Measurements from ENCODE around the gene TCF7L2.
"Not testable (repeated sequence)": the region's sequence is repeated elsewhere in the genome, so short reads cannot be mapped to it uniquely, and the experiment has no call there.

The TCF7L2 gene

DNA sequence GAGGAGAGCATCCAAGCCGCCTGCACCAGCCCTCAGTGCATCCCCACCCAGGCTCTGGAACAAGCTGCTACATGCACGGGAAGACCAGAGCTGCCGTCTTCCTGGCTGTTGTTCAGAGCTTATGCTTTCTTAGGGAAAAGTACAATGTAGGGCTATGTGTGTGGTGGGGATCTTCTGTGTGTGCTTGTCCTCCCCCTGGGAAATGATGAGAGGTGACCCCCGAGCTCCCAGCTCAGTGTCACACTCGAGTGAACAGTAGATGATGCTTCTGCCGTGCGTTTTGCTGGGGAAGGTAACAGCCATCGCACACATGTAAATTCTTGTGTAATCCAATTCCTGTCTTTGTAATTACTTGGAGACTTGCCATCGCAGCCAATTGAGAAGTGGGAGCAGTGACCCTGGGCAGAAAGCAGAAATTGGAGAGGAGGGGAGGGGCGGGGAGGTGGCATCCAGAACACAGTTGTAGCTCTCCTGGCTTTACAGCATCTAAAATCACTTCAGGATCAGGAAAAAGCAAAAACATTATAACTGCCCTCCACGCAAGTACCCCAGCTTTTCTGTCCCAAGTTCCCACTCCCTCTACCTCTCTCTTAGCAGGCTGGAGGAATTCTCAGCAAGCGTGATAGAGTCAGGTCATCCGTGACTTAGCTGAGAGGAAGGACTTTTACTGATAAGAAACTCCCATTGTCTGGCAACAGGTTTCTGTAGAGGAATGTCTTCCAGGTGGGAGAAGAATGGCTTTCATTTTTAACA lies 149.6 kb downstream of the TCF7L2 start:
- no peak for DNase-seq

DNA sequence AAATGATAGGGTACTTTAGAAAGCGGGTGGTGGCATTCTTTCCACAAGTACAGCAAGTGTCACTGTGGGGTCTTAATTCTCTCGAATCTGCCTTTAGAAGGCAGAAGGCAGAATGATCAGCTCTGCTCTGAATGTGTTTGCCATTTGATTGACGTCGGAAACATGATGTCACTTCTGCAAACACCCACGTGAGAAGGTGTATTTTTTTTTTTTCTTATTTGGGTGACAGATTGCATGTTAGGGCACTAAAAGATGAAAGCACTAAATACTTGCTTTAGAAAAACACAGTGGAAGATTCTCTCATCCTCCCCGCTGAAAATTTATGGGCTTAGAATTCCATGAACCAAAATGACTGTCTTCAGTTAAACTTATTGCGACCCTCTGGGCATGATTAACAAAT lies 150.2 kb downstream of the TCF7L2 start:
- DNase-seq, result no peak

GRCh38 chr10:113103131-113103840 lies 153.2 kb downstream of the TCF7L2 start:
- DNase-seq, result no peak

- DNase-seq, result no peak
Observed at GRCh38 chr10:113104047-113104446, 154.0 kb downstream of the TCF7L2 start.

GRCh38 chr10:113108194-113108835 lies 158.3 kb downstream of the TCF7L2 start:
- peak; percentile 1 for DNase-seq

- DNase-seq, result no peak
Observed at GRCh38 chr10:113108948-113109347, 158.9 kb downstream of the TCF7L2 start.

GRCh38 chr10:113109482-113109881 lies 159.4 kb downstream of the TCF7L2 start:
- not testable (repeated sequence) for DNase-seq

GRCh38 chr10:113111260-113111659 lies 161.2 kb downstream of the TCF7L2 start:
- no peak for DNase-seq

- DNase-seq, result no peak
Observed at GRCh38 chr10:113111900-113112853, 162.1 kb downstream of the TCF7L2 start.

- DNase-seq, result no peak
Observed at GRCh38 chr10:113113241-113113640, 163.2 kb downstream of the TCF7L2 start.

GRCh38 chr10:113113918-113114317 lies 163.9 kb downstream of the TCF7L2 start:
- no peak for DNase-seq

DNA sequence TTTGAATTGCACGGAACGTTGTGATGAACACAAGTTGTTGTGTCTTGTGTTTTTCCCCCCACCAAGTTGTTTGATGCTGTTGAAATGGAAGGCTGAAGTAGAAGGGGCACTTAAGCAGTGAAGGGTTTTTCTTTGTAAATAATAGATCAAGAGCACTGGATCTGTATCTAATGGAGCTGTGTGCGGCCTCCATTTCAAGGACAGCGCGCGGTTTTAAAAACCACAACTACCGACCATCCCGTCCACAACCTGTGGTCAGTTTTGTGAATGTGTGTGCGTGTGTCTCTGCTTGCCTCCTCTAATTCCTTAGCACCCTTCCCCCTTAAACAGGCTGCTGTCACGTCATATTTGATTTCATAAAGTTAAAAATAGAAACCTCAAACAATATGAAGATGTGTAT lies 165.5 kb downstream of the TCF7L2 start:
- no peak for DNase-seq

DNA sequence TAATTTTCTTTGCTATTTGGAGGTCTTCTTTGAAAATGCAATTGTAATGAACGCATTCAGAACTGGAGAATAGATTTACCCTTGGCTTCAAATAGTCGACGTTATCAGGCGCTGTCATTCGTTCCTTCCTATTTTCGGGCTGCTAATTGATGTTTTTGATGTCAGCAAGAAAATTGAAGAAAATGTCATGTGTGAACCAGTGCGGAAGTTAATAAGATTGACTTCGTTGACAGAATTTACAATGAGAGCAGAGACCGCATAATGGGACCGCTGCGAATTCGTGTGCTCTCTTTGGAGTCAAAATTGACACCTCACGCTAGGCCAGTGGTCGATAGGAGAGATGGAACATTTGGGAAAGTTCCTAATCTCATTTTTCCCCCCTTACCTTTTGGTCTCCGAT lies 168.8 kb downstream of the TCF7L2 start:
- no peak for DNase-seq

GRCh38 chr10:113119801-113120200 lies 169.8 kb downstream of the TCF7L2 start:
- no peak for DNase-seq

DNA sequence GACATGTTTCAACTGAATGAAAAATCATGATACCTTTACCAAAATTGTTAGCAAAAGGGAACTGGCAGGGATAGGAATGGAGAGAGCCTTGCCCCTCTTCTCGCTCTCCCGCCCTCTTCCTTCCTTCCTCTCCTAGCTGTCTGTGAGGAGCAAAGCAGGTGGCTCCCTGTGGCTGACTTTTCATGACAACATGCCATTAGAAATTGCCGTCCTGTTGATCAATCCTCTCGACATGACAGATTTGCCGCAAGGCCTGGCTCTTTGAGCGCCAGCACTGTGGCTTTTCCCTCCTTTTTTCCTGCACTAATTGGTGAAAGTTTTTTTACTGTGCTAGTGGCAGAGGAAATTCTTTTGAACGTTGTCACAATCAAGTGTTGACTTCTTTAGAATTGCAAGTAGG lies 171.1 kb downstream of the TCF7L2 start:
- DNase-seq, result no peak

DNA sequence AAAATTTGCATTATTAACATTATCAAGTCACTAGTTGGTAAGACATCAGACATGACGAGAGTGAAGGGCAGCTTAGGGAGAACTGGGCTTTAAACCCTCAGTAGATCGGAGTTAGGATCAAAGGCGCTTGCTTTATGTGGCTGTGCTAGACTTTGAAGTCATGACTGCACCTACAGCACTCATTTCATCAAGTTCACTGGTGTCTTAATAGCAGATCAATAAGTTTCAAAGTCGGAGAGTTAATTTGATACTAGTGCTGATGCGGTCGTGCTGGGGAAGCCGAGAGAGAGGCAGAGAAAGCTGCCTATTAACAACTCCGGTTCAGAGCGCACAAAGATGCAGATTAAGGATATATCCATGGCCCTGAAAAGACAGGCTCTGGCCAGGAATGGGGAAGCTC lies 172.9 kb downstream of the TCF7L2 start:
- no peak for DNase-seq

GRCh38 chr10:113124724-113125123 lies 174.7 kb downstream of the TCF7L2 start:
- DNase-seq, result no peak

DNA sequence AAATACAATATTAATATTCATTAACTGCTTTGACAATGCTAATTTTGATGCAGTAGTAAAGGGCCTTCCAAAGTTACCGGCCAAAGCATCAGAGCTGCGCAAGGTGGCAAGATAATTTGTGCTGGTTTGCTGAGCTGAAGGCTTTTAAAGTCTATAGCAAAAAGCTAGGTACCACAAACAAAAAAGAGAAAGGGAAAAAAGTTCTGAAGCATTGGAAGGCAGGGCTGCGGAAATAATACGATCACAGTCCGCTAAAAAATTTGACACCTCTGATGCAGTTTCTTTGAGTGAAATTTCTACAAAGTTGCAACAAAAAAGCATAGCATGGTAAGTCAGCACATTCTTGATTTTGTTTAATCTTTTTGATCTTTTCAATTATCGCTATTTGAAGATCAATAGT lies 175.6 kb downstream of the TCF7L2 start:
- DNase-seq, result no peak

- peak; percentile 4 for DNase-seq
Observed at GRCh38 chr10:113126229-113127201, 176.5 kb downstream of the TCF7L2 start.

- no peak for DNase-seq
Observed at GRCh38 chr10:113127261-113127900, 177.3 kb downstream of the TCF7L2 start.

GRCh38 chr10:113127901-113128283 lies 177.8 kb downstream of the TCF7L2 start:
- DNase-seq, result no peak

Measured in effector CD8-positive, alpha-beta T cell (primary cell).